HG03575 (cell line): Measurements from ENCODE around the gene TTN.

Experiments used
- ATAC-seq: cut with Tn5 transposase; IDR thresholded peaks from one replicate; pipeline ENCODE4 v1.9.1; 2021; ENCODE audit not compliant: unreplicated experiment, insufficient number of reproducible peaks, low FRiP score; ENCODE audit errors: extremely low read depth

TTN gene

DNA sequence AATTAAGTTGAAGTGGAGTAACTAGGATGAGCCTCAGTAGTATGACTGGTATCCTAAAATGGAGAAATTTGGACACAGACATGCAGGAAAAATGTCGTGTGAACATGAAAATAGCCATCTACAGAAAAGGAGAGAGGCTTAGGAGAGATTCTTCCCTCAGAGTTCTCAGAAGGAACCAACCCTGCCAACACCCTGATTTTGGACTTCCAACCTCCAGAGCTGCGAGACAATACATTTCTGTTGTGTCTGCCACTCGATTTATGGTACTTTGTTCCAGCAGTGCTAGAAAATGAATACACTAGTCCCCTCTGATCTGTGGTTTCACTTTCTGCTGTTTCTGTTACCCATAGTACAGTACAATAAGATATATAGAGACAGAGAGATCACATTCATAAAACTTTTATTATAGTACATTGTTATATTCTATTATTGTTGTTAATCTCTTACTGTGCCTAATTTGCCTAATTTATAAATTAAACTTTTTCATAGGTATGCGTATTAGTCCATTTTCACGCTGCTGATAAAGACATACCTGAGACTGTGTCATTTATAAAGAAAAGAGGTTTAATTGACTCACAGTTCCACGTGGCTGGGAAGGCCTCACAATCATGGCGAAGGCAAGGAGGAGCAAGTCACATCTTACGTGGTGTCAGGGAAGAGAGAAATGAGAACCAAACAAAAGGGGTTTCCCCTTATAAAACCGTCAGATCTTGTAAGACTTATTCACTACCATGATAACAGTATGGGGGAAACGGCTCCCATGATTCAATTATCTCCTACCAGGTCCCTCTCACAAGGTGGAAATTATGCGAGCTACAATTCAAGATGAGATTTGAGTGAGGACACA is 285.7 kb downstream of the TTN start:
- no peak for ATAC-seq

DNA sequence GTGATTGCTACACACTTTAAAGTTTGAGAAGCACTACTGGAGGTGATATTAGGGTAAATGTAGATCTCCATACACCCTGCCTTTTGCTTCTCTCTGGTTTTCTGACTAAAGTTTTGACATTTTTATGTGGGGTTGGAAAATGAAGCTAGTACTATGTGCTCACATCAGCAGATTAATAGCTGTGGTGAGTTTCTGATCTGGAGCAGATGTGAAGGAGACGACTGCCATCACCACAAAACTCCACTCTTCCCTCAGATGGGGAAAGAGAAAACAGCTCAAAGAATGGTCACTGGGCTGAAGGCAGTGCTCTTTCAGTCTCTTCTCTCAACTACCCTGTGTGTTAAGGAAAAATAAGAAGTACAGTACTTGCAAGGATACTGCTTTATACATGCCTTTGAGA is 289.7 kb downstream of the TTN start:
- no peak for ATAC-seq

- no peak for ATAC-seq
Measured at GRCh38 chr2:178514664-178515063, 292.6 kb downstream of the TTN start.

- no peak for ATAC-seq
Measured at GRCh38 chr2:178513876-178514275, 293.3 kb downstream of the TTN start.

- no peak for ATAC-seq
Measured at GRCh38 chr2:178512484-178512883, 294.7 kb downstream of the TTN start.

DNA sequence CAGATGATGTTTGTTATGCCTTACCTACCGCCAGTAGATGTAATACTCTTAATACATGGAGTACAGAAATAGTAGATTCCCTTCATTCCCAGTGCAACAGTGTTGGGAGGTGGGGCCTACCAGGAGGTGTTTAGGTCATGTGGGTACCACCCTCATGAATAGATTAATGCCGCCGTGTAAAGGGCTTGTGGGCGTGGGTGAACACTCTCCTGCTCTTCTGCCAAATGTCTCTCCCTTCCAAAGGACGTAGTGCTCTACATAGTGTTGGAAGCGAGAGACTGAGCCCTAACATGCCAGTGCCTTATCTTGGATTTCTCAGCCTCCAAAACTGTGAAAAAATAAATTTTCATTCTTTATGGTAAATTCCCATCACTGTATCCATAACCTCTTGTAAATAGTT is 296.8 kb downstream of the TTN start:
- ATAC-seq = no peak

- no peak for ATAC-seq
Measured at GRCh38 chr2:178508646-178509045, 298.6 kb downstream of the TTN start.

DNA sequence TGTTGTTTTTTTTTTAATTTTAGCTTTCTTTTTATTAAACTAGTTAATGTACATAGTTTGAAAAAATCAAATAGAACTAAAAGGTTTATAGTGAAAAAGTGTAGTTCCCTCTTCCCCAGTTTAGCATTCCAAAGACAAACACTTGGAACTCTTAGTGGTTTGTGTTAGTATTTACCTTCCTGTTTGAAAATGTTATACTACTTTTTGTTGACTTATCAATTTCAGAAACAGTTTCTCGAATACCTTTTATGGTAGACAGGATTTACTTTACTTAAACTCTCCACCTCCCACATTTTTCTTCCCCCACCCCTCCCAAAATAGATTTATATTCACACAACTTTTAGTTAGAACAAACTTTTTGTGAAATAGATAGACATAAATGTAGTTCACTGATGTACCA is 300.3 kb downstream of the TTN start:
- ATAC-seq = no peak

DNA sequence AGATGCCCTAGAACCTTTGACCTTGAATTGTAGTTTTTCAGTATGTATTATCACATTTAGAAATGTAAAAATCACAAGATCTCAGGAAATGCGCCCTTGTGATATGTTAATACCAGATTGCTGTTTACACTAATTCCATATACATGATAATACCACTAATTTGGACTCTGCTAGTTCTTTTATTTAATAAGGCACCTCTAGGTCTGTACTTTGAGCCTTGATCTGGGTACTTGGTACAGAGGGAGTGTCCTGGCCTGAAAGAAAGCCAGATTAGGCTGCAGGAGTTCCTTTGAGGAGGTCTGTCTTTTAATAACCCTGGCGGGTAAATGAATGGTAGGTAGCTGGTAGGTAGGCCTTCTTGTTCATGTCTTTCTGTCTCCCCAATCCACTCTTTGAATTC is 300.7 kb downstream of the TTN start:
- no peak for ATAC-seq

DNA sequence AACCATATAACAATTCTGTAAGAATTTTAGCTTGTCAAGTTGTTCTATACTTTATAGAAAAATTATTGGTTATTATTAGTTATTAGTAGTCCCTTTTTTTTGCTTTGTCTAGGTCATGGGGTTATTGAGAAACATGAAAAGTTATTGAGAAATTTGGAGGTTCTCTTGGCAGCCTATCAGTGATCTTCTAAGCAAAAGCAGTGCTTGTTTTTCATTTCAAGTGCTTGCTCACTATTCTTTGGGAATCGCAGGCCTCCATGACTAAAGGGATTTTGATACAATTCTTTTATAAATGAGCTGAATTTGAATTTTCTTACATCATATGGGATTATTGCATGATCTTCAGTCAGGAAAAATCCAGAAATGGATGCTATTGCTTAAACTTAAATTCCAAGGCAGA is 301.1 kb downstream of the TTN start:
- no peak for ATAC-seq

- no peak for ATAC-seq
Measured at GRCh38 chr2:178502751-178503150, 304.5 kb downstream of the TTN start.

- ATAC-seq = no peak
Measured at GRCh38 chr2:178499640-178500039, 307.6 kb downstream of the TTN start.

- no peak for ATAC-seq
Measured at GRCh38 chr2:178498137-178498536, 309.1 kb downstream of the TTN start.

DNA sequence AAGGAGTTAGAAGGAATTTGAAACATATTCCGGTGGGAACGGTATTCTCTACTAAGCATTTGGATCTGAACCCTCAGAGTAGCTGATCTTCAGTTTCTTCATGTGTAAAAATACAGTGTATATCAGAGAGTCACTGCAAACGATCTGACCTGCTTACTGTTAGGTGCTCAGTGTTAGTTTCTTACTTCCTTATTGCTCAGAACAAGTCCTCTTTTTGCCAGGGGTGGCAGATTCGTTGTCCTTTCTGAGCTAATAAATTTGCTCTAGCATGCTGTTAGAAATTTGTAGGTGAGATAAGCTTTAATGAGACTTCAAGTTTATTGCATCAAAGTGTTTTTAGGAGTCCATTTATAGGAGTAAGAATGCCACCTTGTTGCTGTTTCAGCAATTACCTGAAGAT is 311.2 kb downstream of the TTN start:
- ATAC-seq = no peak

DNA sequence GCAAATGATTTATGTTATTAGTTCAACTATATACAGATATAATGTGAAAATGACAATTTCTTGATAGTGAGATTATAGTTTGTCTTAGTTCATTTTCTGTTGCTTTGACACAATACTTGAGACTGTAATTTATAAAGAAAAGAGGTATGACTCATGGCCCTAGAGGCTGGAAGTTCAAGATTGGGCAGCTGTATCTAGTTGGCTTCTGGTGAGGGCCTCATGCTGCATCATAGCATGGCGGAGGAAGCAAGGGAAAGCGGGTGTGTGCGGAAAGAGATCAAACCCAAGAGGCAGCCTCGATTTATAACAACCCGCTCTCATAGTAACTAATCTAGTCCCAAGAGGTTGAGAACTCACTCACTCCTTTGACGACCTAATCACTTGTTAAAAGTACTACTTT is 315.6 kb downstream of the TTN start:
- no peak for ATAC-seq

- ATAC-seq = no peak
Measured at GRCh38 chr2:178485356-178485755, 321.9 kb downstream of the TTN start.

DNA sequence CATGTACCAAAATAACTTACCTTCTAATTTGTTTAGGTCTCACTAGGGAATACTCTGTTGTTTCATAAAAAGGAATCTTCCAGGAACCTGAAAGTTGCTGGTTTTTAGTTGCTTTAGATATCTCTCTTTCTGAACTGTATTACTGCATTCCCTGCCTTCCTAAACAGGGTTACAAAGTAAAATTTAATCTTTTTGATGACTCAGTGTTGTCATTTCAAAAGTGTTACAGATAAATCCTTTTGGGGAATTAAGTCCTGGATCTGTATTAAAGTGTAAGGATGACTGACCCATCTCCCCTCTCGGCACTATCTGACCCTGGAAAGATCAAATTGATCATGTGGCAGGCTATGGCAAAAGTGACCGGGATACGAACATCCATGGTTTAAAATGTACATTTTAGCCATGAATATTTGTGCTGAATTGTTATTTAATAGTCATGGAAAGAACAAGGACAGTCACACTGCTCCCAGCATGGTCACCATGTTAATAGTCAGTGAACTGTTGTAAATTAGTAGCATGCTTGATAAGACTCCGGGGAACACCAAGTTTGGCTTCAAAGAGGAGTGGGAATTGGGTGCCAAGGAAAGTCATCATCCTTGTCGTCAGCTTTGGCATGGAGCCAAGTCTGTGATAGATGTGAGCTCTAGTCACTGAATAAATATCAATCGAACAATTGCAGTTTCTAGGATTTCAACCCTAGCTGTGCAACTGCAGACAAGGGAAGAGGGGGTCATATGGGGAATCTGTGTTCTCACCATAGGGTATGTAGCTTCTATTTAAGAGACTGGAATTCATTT is 322.8 kb downstream of the TTN start:
- ATAC-seq = no peak

DNA sequence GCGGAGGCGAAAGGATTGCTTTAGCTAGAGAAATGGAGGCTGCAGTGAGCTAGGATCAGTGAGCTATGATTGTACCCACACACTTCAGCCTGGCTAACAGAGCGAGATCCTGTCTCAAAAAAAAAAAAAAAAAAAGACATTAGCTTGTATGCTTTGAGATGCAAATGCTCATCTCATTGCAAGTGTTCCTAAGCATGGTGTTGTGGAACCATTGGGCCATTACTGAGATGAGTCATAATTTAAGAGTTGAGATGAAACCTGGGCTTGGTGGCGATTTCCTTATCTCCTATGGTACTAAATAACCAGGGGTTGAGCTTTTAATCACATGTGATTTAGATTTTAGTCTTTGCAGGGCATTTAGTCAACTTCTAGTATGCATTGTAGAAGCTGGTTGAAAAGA is 324.8 kb downstream of the TTN start:
- ATAC-seq = peak; percentile 36

GRCh38 chr2:178480227-178481181 is 326.7 kb downstream of the TTN start, which contains the start of gene PLEKHA3:
Gene PLEKHA3 (plus strand): TSS chr2:178480457. CDS start chr2:178480870, 413 bp downstream.
- peak; percentile 20 for ATAC-seq
